Measurements from ENCODE around the gene EPB41L4A. TPM values are rescaled to one million over a fixed set of nuclear protein-coding genes. Genes with fewer than 3 reads are reported as not detected.
"Not testable (repeated sequence)": the region's sequence is repeated elsewhere in the genome, so short reads cannot be mapped to it uniquely, and the experiment has no call there.

EPB41L4A gene
- total RNA-seq, 2 experiments from 2014 or later: 1.3 to 1.5 TPM

DNA sequence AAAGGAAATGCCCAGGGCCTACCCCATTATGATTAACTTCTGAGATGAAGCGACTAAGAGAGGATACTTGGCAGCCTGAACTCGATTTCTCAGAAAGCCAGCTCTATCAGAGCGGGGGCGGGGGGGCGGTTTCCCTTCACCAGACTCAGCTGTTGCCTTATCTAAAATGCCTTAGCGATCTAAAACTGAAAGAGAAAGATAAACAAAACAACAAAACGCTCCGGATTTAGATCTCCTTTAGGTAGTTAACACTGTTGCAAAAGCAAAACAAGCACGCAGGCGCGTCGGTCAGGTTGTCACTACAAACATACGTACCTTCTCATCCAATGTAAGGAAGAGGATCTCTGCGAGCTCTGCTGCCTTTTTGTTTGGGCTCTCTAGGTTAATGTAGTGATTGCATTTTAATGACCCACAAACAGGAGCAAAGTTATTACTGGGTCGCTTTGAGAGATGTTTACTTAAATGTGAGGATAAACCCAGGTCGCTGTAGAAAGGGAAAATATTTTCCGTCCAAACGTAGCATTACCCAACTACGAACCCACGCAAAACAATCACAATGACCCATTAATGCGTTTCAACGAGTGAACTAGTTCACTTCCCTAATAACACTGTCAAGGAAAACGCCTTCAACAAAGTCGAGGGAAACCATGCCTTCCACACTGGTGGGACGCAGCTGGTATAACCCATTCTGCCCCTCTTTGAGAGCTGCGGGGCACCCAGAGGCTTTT, 982 bp downstream of the EPB41L4A start:
- no peaks in the 10 kb centered on the region for H3K9me3 Mint-ChIP-seq (ENCODE audit: low read depth)
- H3K4me1 Mint-ChIP-seq: peaks cover 15% of the 10 kb centered on the region
- ATAC-seq: peak; percentile 64
- peaks cover 69% of the 10 kb centered on the region for H3K27me3 Mint-ChIP-seq
- DNase-seq: peak; percentile 79
- no peaks in the 10 kb centered on the region for H3K36me3 Mint-ChIP-seq
- H3K4me3 Mint-ChIP-seq: peak overlapping the region; percentile 69
- CTCF ChIA-PET: interaction anchor here (0.9 to 2.8 kb wide), 2 partner anchors 11 to 243 kb away, joined by 4 to 9 read pairs; no protein-coding TSS in a partner anchor
- H3K27ac Mint-ChIP-seq: peak overlapping the region; percentile 31

DNA sequence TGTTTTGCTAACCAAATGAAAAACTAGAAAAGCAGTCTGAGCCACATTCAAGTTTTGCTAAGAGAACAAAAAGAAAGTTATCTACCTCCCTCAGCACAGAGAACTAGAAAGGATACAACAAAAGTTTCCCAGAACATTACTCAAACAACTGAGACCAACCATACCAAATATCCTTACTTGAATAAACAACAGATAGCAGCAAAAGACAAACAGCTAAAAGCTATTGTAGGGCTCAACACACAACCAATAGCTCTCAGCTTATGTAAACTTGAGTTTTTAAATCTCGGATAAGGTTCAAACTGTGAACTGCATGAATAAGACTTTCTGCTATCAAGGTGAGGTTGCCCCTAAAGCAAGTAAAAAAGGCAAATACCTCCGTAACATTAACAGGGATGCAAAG, 3.5 kb downstream of the EPB41L4A start:
- no peak overlapping the region for H3K4me3 Mint-ChIP-seq
- ATAC-seq (no peak), DNase-seq (no peak)
- H3K4me1 Mint-ChIP-seq: peaks cover 14% of the 10 kb centered on the region
- no peaks in the 10 kb centered on the region for H3K9me3 Mint-ChIP-seq (ENCODE audit: low read depth)
- H3K36me3 Mint-ChIP-seq: no peaks in the 10 kb centered on the region
- H3K27me3 Mint-ChIP-seq: peaks cover 70% of the 10 kb centered on the region
- CTCF ChIA-PET: no interaction called here
- H3K27ac Mint-ChIP-seq: no peak overlapping the region

DNA sequence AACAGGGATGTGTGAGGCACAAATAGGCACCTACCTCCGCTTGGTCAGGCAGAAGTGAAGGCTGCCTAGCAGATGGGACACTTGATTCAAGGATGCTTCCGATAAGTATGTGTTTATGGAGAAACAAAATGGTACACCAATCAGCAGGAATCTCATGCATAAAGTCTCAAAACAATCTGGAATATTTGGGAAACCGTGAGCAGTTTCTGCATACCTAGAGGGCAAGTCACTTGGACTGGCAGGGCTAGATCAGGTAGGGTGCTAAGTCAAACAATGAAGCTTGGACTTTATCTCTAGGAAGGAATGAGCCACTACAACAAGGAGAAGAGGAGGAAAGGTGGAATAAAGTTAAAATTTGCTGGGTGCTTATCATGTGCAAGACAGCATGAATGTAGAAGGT, 5.5 kb downstream of the EPB41L4A start:
- Mint-ChIP-seq H3K4me3 (no peak overlapping the region), H3K27ac (no peak overlapping the region), H3K27me3 (peaks cover 62% of the 10 kb centered on the region), H3K9me3 (ENCODE audit: low read depth) (no peaks in the 10 kb centered on the region), H3K4me1 (peaks cover 9% of the 10 kb centered on the region), H3K36me3 (no peaks in the 10 kb centered on the region)
- ATAC-seq: no peak
- no peak for DNase-seq
- CTCF ChIA-PET: interaction anchor here (1.0 kb wide), 1 partner anchor 10 kb away, joined by 5 read pairs; no protein-coding TSS in a partner anchor

DNA sequence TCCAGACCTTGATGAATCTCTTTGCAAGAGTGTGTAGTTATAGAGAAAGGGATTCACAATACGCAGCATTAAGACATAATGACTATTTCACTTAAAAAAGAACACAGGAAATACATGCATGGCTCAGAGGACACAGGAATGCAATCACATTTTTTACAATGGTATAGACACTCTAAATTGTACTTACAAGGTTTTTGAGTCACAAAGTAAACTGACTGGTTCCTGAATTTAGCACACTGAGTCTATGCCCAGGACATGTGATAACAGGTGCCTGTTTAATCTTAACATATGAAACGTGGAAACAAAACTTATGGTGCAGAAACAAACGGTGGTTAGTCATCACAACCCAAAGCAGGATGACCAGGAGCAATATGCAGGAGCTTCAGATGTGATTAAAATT, 6.7 kb downstream of the EPB41L4A start:
- no peaks in the 10 kb centered on the region for H3K36me3 Mint-ChIP-seq
- CTCF ChIA-PET: no interaction called here
- H3K27me3 Mint-ChIP-seq: peaks cover 53% of the 10 kb centered on the region
- H3K4me1 Mint-ChIP-seq: no peaks in the 10 kb centered on the region
- no peaks in the 10 kb centered on the region for H3K9me3 Mint-ChIP-seq (ENCODE audit: low read depth)
- no peak overlapping the region for H3K27ac Mint-ChIP-seq
- DNase-seq (no peak), ATAC-seq (no peak)
- H3K4me3 Mint-ChIP-seq: no peak overlapping the region

DNA sequence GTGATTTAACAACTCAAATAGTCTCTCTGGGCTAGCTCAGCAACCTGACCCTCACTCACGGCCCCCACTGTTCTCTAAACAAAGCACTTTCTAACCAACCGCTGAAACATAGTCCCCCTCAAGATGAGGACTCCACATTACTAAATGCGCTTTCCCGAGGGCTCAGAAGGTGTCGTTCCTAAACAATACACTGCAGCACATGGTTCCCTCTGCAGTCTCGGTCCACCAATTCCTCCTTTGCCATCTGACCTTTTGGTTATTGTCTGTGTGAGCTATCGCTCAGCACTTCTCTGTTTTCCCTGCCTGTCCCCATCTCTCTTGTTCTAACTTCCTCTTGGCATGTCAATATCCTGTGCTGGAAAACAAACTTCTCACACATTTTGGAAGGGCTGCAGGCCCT, 7.2 kb downstream of the EPB41L4A start:
- no peak for DNase-seq
- Mint-ChIP-seq H3K4me3 (no peak overlapping the region), H3K9me3 (ENCODE audit: low read depth) (no peaks in the 10 kb centered on the region), H3K36me3 (no peaks in the 10 kb centered on the region), H3K4me1 (no peaks in the 10 kb centered on the region), H3K27me3 (peaks cover 49% of the 10 kb centered on the region), H3K27ac (no peak overlapping the region)
- no peak for ATAC-seq
- CTCF ChIA-PET: no interaction called here

DNA sequence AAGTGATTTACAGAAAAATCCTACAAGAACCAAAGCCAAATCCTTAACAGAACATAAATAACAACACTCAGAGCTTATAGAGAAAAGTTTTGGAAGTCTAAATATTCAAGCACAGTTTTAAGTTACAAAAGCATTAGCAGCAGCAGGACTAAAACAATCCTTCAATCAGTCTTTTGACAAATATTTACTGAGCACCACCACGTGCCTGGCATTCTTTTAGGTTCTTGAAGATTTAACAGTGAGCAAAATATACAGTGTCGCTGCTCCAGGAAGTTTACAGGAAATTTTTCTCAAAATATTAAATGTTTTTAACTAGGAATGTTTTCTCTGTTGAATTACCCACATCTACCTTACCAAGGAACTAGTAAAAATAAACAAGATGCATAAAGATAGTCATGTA, 11.4 kb downstream of the EPB41L4A start:
- Mint-ChIP-seq H3K4me3 (no peak overlapping the region), H3K36me3 (no peaks in the 10 kb centered on the region), H3K27ac (no peak overlapping the region), H3K27me3 (peaks cover 30% of the 10 kb centered on the region), H3K9me3 (ENCODE audit: low read depth) (no peaks in the 10 kb centered on the region), H3K4me1 (no peaks in the 10 kb centered on the region)
- DNase-seq (no peak), ATAC-seq (no peak)
- CTCF ChIA-PET: interaction anchor here (1.0 to 1.8 kb wide), 2 partner anchors 11 to 14 kb away, joined by 4 to 9 read pairs; partner anchors contain the start of gene EPB41L4A

DNA sequence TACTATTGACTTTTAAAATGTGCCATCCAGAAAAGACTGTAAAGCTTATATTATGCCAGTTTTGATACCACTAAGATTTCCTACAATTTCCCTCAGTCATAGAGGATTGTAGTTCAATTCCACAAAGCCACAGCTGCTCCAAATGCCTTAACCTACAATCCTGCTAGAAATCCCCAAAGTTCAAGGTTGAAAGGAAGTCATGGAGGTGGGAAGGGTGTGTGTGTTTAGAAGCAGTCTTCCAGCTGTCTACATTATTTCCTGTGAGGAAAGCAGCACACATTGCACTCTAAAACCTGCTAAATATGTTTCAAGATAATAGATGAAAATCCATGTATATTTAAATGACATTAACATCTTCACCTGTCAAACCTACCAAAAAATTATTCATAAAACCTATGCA, 11.8 kb downstream of the EPB41L4A start:
- Mint-ChIP-seq H3K9me3 (ENCODE audit: low read depth) (no peaks in the 10 kb centered on the region), H3K4me3 (no peak overlapping the region), H3K36me3 (no peaks in the 10 kb centered on the region), H3K27me3 (peaks cover 29% of the 10 kb centered on the region), H3K4me1 (no peaks in the 10 kb centered on the region), H3K27ac (no peak overlapping the region)
- no peak for ATAC-seq
- CTCF ChIA-PET: interaction anchor here (1.0 to 1.8 kb wide), 2 partner anchors 11 to 15 kb away, joined by 4 to 9 read pairs; partner anchors contain the start of gene EPB41L4A
- no peak for DNase-seq

DNA sequence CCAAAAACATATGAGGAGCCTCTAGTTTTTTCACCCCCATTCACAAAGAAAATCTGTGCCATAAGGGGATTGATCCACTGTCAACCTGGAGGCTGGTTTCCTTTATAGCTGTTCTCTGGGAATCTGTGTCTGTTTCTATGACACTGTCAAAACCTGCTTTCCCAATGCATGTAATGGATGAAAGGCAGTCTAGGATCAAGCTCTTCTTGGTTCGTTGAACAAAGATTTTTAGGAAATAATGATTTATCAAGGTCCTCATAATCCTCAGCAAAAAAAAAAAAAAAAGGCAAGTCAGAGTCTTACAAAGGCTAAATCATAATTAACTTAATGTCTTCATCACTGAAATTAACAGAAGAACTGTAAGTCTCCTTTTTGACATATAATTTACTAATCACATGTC, 16.0 kb downstream of the EPB41L4A start:
- ATAC-seq (no peak), DNase-seq (no peak)
- H3K4me1 Mint-ChIP-seq: no peaks in the 10 kb centered on the region
- CTCF ChIA-PET: interaction anchor here (1.0 kb wide), 1 partner anchor 11 kb away, joined by 5 read pairs; no protein-coding TSS in a partner anchor
- no peak overlapping the region for H3K27ac Mint-ChIP-seq
- peaks cover 25% of the 10 kb centered on the region for H3K27me3 Mint-ChIP-seq
- no peaks in the 10 kb centered on the region for H3K9me3 Mint-ChIP-seq (ENCODE audit: low read depth)
- H3K36me3 Mint-ChIP-seq: no peaks in the 10 kb centered on the region
- H3K4me3 Mint-ChIP-seq: no peak overlapping the region

DNA sequence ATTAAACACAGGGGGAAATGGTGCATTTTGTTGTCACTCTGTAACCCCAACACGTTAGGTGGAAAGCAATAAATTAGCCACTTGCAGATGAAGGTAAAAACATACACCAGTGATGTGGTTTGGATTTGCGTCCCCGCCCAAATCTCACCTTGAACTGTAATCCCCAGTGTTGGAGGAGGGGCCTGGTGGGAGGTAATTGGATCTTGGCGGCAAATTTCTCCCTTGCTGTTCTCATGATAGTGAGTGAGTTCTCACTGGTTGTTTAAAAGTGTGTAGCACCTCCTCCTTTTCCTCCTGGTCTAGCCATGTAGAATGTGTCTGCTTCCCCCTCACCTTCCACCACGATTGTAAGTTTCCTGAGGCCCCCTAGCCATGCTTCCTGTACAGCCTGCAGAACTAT, 17.2 kb downstream of the EPB41L4A start:
- H3K9me3 Mint-ChIP-seq (ENCODE audit: low read depth): no peaks in the 10 kb centered on the region
- DNase-seq: no peak
- no peak for ATAC-seq
- H3K36me3 Mint-ChIP-seq: no peaks in the 10 kb centered on the region
- CTCF ChIA-PET: no interaction called here
- H3K4me3 Mint-ChIP-seq: no peak overlapping the region
- H3K27ac Mint-ChIP-seq: no peak overlapping the region
- H3K27me3 Mint-ChIP-seq: peaks cover 23% of the 10 kb centered on the region
- H3K4me1 Mint-ChIP-seq: no peaks in the 10 kb centered on the region

DNA sequence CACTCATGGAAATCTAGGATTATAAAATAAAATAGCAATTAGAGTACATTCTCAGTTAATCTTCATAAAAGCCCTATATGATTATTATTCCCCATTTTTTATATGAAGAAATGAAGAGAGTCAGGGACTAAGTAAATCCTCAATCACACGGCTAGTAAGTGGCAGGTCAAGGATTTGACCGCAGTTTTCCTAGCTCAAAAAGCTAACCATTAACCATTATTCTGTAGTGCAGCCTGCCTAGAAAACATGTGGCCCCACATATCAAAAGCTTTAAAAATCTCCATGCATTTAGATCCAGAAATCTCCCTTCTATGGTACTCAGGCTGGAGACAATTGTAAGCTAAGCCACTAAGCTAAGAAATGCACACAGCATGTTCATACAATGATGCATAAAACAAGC, 21.4 kb downstream of the EPB41L4A start:
- no peaks in the 10 kb centered on the region for H3K9me3 Mint-ChIP-seq (ENCODE audit: low read depth)
- H3K4me3 Mint-ChIP-seq: no peak overlapping the region
- peaks cover 15% of the 10 kb centered on the region for H3K27me3 Mint-ChIP-seq
- no peaks in the 10 kb centered on the region for H3K36me3 Mint-ChIP-seq
- DNase-seq: no peak
- no peak for ATAC-seq
- no peaks in the 10 kb centered on the region for H3K4me1 Mint-ChIP-seq
- CTCF ChIA-PET: no interaction called here
- H3K27ac Mint-ChIP-seq: no peak overlapping the region

DNA sequence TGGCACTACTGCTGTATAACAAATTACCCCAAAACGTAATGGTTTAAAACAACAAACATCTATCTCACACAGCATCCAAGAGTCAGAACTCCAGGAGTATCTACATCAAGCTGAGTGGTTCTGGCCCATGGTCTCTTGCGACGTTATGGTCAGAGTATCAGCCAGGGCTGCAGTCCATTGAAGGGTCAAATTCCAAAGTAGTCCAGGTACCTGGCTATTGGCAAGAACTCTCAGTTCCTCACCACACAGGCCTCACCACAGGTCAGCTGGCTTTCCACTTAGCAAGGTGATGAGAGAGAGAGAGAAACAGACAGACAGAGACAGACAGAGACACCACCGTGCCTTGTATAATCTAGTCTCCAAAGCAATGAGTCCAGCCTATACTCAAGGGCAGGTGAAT, 22.6 kb downstream of the EPB41L4A start:
- ATAC-seq (no peak), DNase-seq (no peak)
- H3K27ac Mint-ChIP-seq: no peak overlapping the region
- no peaks in the 10 kb centered on the region for H3K4me1 Mint-ChIP-seq
- no peaks in the 10 kb centered on the region for H3K36me3 Mint-ChIP-seq
- H3K4me3 Mint-ChIP-seq: no peak overlapping the region
- H3K9me3 Mint-ChIP-seq (ENCODE audit: low read depth): no peaks in the 10 kb centered on the region
- CTCF ChIA-PET: no interaction called here
- H3K27me3 Mint-ChIP-seq: peaks cover 11% of the 10 kb centered on the region

DNA sequence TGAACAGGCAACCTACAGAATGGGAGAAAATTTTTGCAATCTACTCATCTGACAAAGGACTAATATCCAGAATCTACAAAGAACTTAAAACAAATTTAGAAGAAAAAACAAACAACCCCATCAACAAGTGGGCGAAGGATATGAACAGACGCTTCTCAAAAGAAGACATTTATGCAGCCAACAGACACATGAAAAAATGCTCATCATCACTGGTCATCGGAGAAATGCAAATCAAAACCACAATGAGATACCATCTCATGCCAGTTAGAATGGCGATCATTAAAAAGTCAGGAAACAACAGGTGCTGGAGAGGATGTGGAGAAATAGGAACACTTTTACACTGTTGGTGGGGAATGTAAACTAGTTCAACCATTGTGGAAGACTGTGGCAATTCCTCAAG, 23.8 kb downstream of the EPB41L4A start:
- ATAC-seq; H3K4me1 Mint-ChIP-seq; DNase-seq; H3K4me3 Mint-ChIP-seq; H3K27ac Mint-ChIP-seq; H3K27me3 Mint-ChIP-seq; CTCF ChIA-PET; H3K36me3 Mint-ChIP-seq; H3K9me3 Mint-ChIP-seq (ENCODE audit: low read depth): not testable (repeated sequence)

DNA sequence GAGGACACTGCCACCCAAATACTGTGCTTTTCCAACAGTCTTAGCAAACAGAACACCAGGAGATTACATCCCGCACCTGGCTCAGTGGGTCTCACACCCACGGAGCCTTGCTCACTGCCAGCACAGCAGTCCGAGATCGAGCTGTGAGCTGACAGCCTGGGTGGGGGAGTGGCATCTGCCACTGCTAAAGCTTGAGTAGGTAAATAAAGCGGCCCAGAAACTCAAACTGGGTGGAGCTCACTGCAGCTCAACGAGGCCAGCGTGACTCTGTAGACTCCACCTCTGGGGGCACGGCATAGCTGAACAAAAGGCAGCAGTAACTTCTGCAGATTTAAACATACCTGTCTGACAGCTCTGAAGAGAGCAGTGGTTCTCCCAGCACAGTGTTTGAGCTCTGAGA, 28.8 kb downstream of the EPB41L4A start:
- no peak overlapping the region for H3K27ac Mint-ChIP-seq
- H3K4me3 Mint-ChIP-seq: no peak overlapping the region
- ATAC-seq (no peak), DNase-seq (no peak)
- CTCF ChIA-PET: no interaction called here
- H3K36me3 Mint-ChIP-seq: no peaks in the 10 kb centered on the region
- no peaks in the 10 kb centered on the region for H3K4me1 Mint-ChIP-seq
- H3K27me3 Mint-ChIP-seq: peaks cover 9% of the 10 kb centered on the region
- H3K9me3 Mint-ChIP-seq (ENCODE audit: low read depth): no peaks in the 10 kb centered on the region

DNA sequence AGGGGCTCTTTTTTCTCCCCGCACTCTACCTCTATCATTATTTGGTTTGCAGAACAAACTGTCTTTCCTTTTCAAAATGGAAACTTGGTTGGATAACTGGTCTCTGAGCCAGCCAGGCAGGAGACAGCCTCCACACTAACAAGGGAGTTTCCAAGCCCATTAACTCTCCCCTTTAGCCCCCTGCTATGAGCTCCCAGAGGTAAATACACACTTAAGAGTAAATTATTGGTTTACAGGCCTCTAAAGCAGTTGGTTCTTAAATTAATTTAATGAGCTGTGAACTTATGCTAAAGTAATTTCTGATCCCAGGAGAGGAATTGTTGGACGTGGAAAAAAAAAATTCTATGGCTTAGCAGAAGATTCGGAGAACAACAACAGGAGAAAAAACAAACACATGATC, 30.3 kb downstream of the EPB41L4A start:
- CTCF ChIA-PET: interaction anchor here (1.2 kb wide), 1 partner anchor 32 kb away, joined by 3 read pairs; no protein-coding TSS in a partner anchor
- Mint-ChIP-seq H3K4me1 (no peaks in the 10 kb centered on the region), H3K27me3 (peaks cover 12% of the 10 kb centered on the region), H3K36me3 (no peaks in the 10 kb centered on the region), H3K9me3 (ENCODE audit: low read depth) (no peaks in the 10 kb centered on the region), H3K4me3 (no peak overlapping the region), H3K27ac (no peak overlapping the region)
- DNase-seq (no peak), ATAC-seq (no peak)
